ENCODE data around the gene MYCN.

MYCN gene

GRCh38 chr2:15971831-15972522 lies 31.6 kb downstream of the MYCN start:
- no peak overlapping the region for H3K27ac ChIP-seq
- no peak for DNase-seq (ENCODE audit: low spot score)
- TF ChIP-seq CTCF (conservative IDR thresholded peaks at IDR 0.05; ENCODE audit: low read depth), result no peak
- ChIA-PET POLR2A (ENCODE audit: low non-redundant PET) (no interaction called here), CTCF (interaction anchor here (0.6 kb wide), 2 partner anchors 10 to 358 kb away, joined by 3 to 4 read pairs; no protein-coding TSS in a partner anchor)

GRCh38 chr2:15973481-15974401 lies 33.4 kb downstream of the MYCN start:
- no peak for TF ChIP-seq CTCF (conservative IDR thresholded peaks at IDR 0.05; ENCODE audit: low read depth)
- CTCF ChIA-PET, result no interaction called here
- no peak overlapping the region for H3K27ac ChIP-seq
- POLR2A ChIA-PET (ENCODE audit: low non-redundant PET), result no interaction called here
- DNase-seq (ENCODE audit: low spot score), result no peak

GRCh38 chr2:15974565-15975260 lies 34.4 kb downstream of the MYCN start:
- TF ChIP-seq CTCF (conservative IDR thresholded peaks at IDR 0.05; ENCODE audit: low read depth), result no peak
- ChIA-PET POLR2A (ENCODE audit: low non-redundant PET) (no interaction called here), CTCF (interaction anchor here (0.6 kb wide), 1 partner anchor 617 kb away, joined by 5 read pairs; no protein-coding TSS in a partner anchor)
- no peak overlapping the region for H3K27ac ChIP-seq
- DNase-seq (ENCODE audit: low spot score), result no peak

- POLR2A ChIA-PET (ENCODE audit: low non-redundant PET), result no interaction called here
- no peak for DNase-seq (ENCODE audit: low spot score)
- no peak overlapping the region for H3K27ac ChIP-seq
- TF ChIP-seq CTCF (conservative IDR thresholded peaks at IDR 0.05; ENCODE audit: low read depth), result no peak
- CTCF ChIA-PET, result interaction anchor here (0.6 kb wide), 1 partner anchor 616 kb away, joined by 5 read pairs; no protein-coding TSS in a partner anchor
Measured at GRCh38 chr2:15975261-15975600, 34.9 kb downstream of the MYCN start.

GRCh38 chr2:15975676-15976075 lies 35.3 kb downstream of the MYCN start:
- H3K27ac ChIP-seq, result no peak overlapping the region
- no peak for TF ChIP-seq CTCF (conservative IDR thresholded peaks at IDR 0.05; ENCODE audit: low read depth)
- DNase-seq (ENCODE audit: low spot score), result no peak
- CTCF ChIA-PET, result no interaction called here
- POLR2A ChIA-PET (ENCODE audit: low non-redundant PET), result no interaction called here

- TF ChIP-seq CTCF (conservative IDR thresholded peaks at IDR 0.05; ENCODE audit: low read depth), result no peak
- POLR2A ChIA-PET (ENCODE audit: low non-redundant PET), result no interaction called here
- no peak for DNase-seq (ENCODE audit: low spot score)
- H3K27ac ChIP-seq, result no peak overlapping the region
- CTCF ChIA-PET, result no interaction called here
Measured at GRCh38 chr2:15976354-15976753, 36.0 kb downstream of the MYCN start.

All from RWPE1 (cell line).